ENCODE data around the gene GABRE. TPM values are rescaled to one million over a fixed set of nuclear protein-coding genes. Genes with fewer than 3 reads are reported as not detected.
"Not testable (repeated sequence)": the region's sequence is repeated elsewhere in the genome, so short reads cannot be mapped to it uniquely, and the experiment has no call there.

The GABRE gene
- total RNA-seq, 1 experiment from 2014 or later: not detected

DNA sequence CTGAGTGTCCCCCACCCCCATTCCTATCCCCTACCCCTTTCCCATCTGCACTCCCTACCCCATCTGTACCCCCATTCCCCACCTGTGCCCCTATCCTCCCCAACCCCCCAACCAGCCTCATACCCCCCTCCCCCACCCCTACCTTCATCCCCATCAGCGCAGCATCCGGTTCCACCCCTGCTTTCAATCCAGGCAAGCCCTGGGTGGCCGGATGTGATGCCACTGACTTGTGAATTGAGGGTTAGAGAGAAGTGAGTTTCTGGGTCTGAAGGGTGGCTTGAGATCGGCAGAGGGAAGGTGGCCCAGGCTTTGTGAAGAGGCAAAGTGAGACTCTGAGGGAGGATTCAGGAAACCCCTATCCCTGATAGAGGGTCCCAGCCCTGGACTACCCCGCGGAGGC lies 53.9 kb downstream of the GABRE start:
- Histone ChIP-seq H3K4me2 (ENCODE audit: low read depth, low read length, poor library complexity, severe bottlenecking) (no peak overlapping the region), H3K9me3 (ENCODE audit: low read length) (no peaks in the 10 kb centered on the region), H3K9ac (ENCODE audit: low read length) (no peak overlapping the region), H3K9me2 (replicated peaks; ENCODE audit: insufficient read depth, low read length) (no peaks in the 10 kb centered on the region), H4K20me1 (ENCODE audit: insufficient read depth, low read depth, low read length) (no peaks in the 10 kb centered on the region), H3K4me1 (ENCODE audit: low read length) (no peaks in the 10 kb centered on the region), H3K36me3 (ENCODE audit: insufficient read depth, low read length) (no peaks in the 10 kb centered on the region), H2AFZ (ENCODE audit: low read length) (no peak overlapping the region), H3K4me3 (ENCODE audit: low read length) (no peak overlapping the region), H3K27ac (ENCODE audit: low read length) (no peak overlapping the region), H3K79me2 (ENCODE audit: low read length) (no peaks in the 10 kb centered on the region), H3K27me3 (ENCODE audit: low read length) (no peaks in the 10 kb centered on the region)
- no peak for DNase-seq

DNA sequence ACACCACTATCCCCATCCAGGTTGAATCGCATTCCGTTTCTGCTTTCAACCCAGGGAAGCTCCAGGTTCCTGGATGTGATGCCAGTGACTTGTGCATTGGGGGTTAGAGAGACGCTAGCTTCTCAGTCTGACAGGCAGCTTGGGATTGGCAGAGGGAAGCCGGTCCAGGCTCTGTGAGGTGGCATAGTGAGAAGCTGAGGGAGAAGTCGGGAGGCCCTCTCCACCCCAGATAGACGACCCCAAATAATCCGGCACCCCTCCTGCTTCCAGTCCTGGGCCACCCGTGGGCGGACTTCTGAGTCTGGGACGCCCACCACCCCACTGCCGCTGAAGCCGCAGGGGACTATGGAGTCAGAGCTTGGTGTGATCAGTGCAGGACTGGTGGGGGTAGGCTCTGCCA lies 54.4 kb downstream of the GABRE start:
- no peak overlapping the region for H2AFZ ChIP-seq (ENCODE audit: low read length)
- H3K4me1 ChIP-seq (ENCODE audit: low read length): no peaks in the 10 kb centered on the region
- DNase-seq: no peak
- no peak overlapping the region for H3K4me2 ChIP-seq (ENCODE audit: low read depth, low read length, poor library complexity, severe bottlenecking)
- no peaks in the 10 kb centered on the region for H3K36me3 ChIP-seq (ENCODE audit: insufficient read depth, low read length)
- H3K4me3 ChIP-seq (ENCODE audit: low read length): no peak overlapping the region
- H3K9ac ChIP-seq (ENCODE audit: low read length): no peak overlapping the region
- H3K79me2 ChIP-seq (ENCODE audit: low read length): no peaks in the 10 kb centered on the region
- no peaks in the 10 kb centered on the region for H3K9me3 ChIP-seq (ENCODE audit: low read length)
- no peaks in the 10 kb centered on the region for H4K20me1 ChIP-seq (ENCODE audit: insufficient read depth, low read depth, low read length)
- no peaks in the 10 kb centered on the region for H3K9me2 ChIP-seq (replicated peaks; ENCODE audit: insufficient read depth, low read length)
- H3K27me3 ChIP-seq (ENCODE audit: low read length): no peaks in the 10 kb centered on the region
- no peak overlapping the region for H3K27ac ChIP-seq (ENCODE audit: low read length)

DNA sequence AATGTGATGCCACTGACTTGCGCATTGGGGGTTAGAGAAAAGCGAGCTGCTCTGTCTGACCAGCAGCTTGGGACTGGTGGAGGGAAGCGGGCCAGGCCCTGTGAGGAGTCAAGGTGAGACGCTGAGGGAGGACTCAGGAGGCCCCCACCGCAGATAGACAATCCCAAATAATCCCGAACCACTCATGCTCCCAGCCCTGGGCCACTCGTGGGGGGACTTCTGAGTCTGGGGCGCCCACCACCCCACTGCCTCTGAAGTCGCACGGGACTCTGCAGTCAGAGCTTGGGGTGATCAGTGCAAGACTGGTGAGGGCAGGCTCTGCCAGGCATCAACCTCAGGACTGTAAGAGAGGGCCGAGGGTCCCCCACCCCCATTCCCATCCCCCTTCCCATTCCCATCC lies 54.9 kb downstream of the GABRE start:
- Histone ChIP-seq H3K36me3 (ENCODE audit: insufficient read depth, low read length) (no peaks in the 10 kb centered on the region), H3K9ac (ENCODE audit: low read length) (no peak overlapping the region), H3K4me2 (ENCODE audit: low read depth, low read length, poor library complexity, severe bottlenecking) (no peak overlapping the region), H3K27ac (ENCODE audit: low read length) (no peak overlapping the region), H3K9me3 (ENCODE audit: low read length) (no peaks in the 10 kb centered on the region), H4K20me1 (ENCODE audit: insufficient read depth, low read depth, low read length) (no peaks in the 10 kb centered on the region), H3K4me3 (ENCODE audit: low read length) (no peak overlapping the region), H3K79me2 (ENCODE audit: low read length) (no peaks in the 10 kb centered on the region), H3K9me2 (replicated peaks; ENCODE audit: insufficient read depth, low read length) (no peaks in the 10 kb centered on the region), H2AFZ (ENCODE audit: low read length) (no peak overlapping the region), H3K4me1 (ENCODE audit: low read length) (no peaks in the 10 kb centered on the region), H3K27me3 (ENCODE audit: low read length) (no peaks in the 10 kb centered on the region)
- DNase-seq: no peak

DNA sequence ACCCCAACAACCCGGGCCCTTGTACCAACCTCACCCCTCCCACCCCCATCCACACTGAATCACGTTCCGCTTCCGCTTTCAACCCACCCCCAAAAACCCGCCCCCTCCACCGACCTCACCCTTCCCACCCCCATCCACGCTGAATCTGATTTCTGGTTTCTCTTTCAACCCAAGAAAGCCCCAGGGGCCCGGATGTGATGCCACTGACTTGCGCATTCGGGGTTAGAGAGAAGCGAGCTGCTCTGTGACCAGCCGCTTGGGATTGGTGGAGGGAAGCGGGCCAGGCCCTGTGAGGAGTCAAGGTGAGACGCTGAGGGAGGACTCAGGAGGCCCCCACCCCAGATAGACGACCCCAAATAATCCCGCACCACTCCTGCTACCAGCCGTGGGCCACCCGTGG lies 55.7 kb downstream of the GABRE start:
- H3K36me3 ChIP-seq (ENCODE audit: insufficient read depth, low read length); H3K9me3 ChIP-seq (ENCODE audit: low read length); H3K27ac ChIP-seq (ENCODE audit: low read length); H3K4me1 ChIP-seq (ENCODE audit: low read length); H2AFZ ChIP-seq (ENCODE audit: low read length); H3K4me3 ChIP-seq (ENCODE audit: low read length); DNase-seq; H3K27me3 ChIP-seq (ENCODE audit: low read length); H3K9ac ChIP-seq (ENCODE audit: low read length); H4K20me1 ChIP-seq (ENCODE audit: insufficient read depth, low read depth, low read length); H3K4me2 ChIP-seq (ENCODE audit: low read depth, low read length, poor library complexity, severe bottlenecking); H3K9me2 ChIP-seq (replicated peaks; ENCODE audit: insufficient read depth, low read length); H3K79me2 ChIP-seq (ENCODE audit: low read length): not testable (repeated sequence)

DNA sequence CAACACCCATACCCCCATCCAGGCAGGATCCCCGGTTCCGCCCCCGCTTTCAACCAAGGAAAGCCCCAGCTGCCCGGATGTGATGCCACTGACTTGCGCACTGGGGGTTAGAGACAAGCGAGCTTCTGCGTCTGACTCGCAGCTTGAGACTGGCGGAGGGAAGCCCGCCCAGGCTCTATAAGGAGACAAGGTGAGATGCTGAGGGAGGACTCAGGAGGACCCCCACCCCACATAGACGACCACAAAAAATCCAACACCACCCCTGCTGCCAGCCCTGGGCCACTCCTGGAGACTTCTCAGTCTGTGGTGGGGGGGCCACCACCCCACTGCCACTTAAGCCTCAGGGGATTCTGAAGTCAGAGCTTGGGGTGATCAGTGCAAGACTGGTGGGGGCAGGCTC lies 61.7 kb downstream of the GABRE start, which contains the start of gene MAGEA4:
Gene MAGEA4, plus strand, starts transcription at position 110 of the 400 bp plus-strand sequence. CDS start 10,776 bp downstream, outside the sequence.
- Histone ChIP-seq H4K20me1 (ENCODE audit: insufficient read depth, low read depth, low read length) (no peaks in the 10 kb centered on the region), H3K4me3 (ENCODE audit: low read length) (no peak within 1 kb of the TSS), H3K9me3 (ENCODE audit: low read length) (no peaks in the 10 kb centered on the region), H3K27ac (ENCODE audit: low read length) (no peak within 1 kb of the TSS), H3K9ac (ENCODE audit: low read length) (no peak within 1 kb of the TSS), H3K9me2 (replicated peaks; ENCODE audit: insufficient read depth, low read length) (no peaks in the 10 kb centered on the region), H3K4me2 (ENCODE audit: low read depth, low read length, poor library complexity, severe bottlenecking) (no peak within 1 kb of the TSS), H3K36me3 (ENCODE audit: insufficient read depth, low read length) (no peaks in the 10 kb centered on the region), H3K4me1 (ENCODE audit: low read length) (no peaks in the 10 kb centered on the region), H3K79me2 (ENCODE audit: low read length) (no peaks in the 10 kb centered on the region), H3K27me3 (ENCODE audit: low read length) (no peaks in the 10 kb centered on the region), H2AFZ (ENCODE audit: low read length) (no peak within 1 kb of the TSS)
- DNase-seq: no peak

DNA sequence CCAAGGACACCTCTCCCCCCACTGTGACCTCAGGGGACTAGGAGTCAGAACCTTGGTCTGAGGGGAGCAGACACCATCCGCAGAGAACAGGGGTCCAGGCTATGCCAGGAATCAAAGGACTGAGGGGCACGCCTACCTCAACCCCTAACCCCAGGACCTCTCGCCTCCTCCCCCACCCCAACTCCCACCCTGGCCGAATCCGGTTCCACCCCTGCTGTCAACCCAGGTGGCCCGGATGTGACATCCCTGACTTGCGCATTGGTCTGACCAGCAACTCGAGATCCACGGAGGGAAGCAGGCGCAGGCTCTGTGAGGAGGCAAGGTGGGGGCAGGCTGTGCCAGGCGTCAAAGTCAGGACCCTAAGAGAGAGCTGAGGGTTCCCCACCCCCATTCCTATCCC lies 62.3 kb downstream of the GABRE start:
- H3K27ac ChIP-seq (ENCODE audit: low read length): no peak overlapping the region
- H3K9ac ChIP-seq (ENCODE audit: low read length): no peak overlapping the region
- no peak overlapping the region for H2AFZ ChIP-seq (ENCODE audit: low read length)
- no peak overlapping the region for H3K4me2 ChIP-seq (ENCODE audit: low read depth, low read length, poor library complexity, severe bottlenecking)
- no peaks in the 10 kb centered on the region for H3K4me1 ChIP-seq (ENCODE audit: low read length)
- H3K9me2 ChIP-seq (replicated peaks; ENCODE audit: insufficient read depth, low read length): no peaks in the 10 kb centered on the region
- no peaks in the 10 kb centered on the region for H3K27me3 ChIP-seq (ENCODE audit: low read length)
- H3K36me3 ChIP-seq (ENCODE audit: insufficient read depth, low read length): no peaks in the 10 kb centered on the region
- no peak overlapping the region for H3K4me3 ChIP-seq (ENCODE audit: low read length)
- no peaks in the 10 kb centered on the region for H3K79me2 ChIP-seq (ENCODE audit: low read length)
- no peaks in the 10 kb centered on the region for H3K9me3 ChIP-seq (ENCODE audit: low read length)
- DNase-seq: no peak
- no peaks in the 10 kb centered on the region for H4K20me1 ChIP-seq (ENCODE audit: insufficient read depth, low read depth, low read length)

DNA sequence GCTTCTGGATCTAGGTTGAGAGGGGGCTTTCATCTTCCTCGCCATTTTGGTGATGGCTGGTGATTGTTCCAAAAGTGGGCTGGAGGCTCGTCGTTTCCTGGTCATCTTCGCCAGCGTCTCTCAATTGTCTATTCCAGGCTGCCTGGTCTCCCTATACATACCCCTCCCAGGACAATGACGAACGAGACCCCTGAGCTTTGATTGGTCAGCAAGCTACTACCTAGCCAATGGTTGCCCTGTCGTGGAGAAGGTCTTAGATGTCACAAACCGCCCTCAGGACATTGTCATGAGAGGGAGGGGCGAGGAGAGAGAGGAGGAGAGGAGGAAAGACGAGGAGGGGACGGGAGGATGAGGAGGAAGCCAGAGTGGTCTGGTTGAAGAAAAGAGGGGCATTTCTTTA lies 69.5 kb downstream of the GABRE start:
- Histone ChIP-seq H3K4me2 (ENCODE audit: low read depth, low read length, poor library complexity, severe bottlenecking) (no peak overlapping the region), H3K27ac (ENCODE audit: low read length) (no peak overlapping the region), H3K9me2 (replicated peaks; ENCODE audit: insufficient read depth, low read length) (no peaks in the 10 kb centered on the region), H3K79me2 (ENCODE audit: low read length) (no peaks in the 10 kb centered on the region), H3K9me3 (ENCODE audit: low read length) (no peaks in the 10 kb centered on the region), H3K27me3 (ENCODE audit: low read length) (no peaks in the 10 kb centered on the region), H3K4me3 (ENCODE audit: low read length) (no peak overlapping the region), H3K4me1 (ENCODE audit: low read length) (no peaks in the 10 kb centered on the region), H3K36me3 (ENCODE audit: insufficient read depth, low read length) (no peaks in the 10 kb centered on the region), H4K20me1 (ENCODE audit: insufficient read depth, low read depth, low read length) (no peaks in the 10 kb centered on the region), H2AFZ (ENCODE audit: low read length) (no peak overlapping the region), H3K9ac (ENCODE audit: low read length) (no peak overlapping the region)
- DNase-seq: no peak

Other genes starting within 250 kb of the GABRE start
- gene CNGA2, start 239.9 kb downstream of the GABRE start, total RNA-seq (2014; rRNA removed; shearing (Covaris generic); ENCODE audit: low replicate concordance): not detected in 2 replicates
- not detected in 2 replicates for gene MAGEA4, start 61.8 kb downstream of the GABRE start, total RNA-seq (2014; rRNA removed; shearing (Covaris generic); ENCODE audit: low replicate concordance)
- not detected in 2 replicates for gene MAGEA10, start 163.9 kb upstream of the GABRE start, total RNA-seq (2014; rRNA removed; shearing (Covaris generic); ENCODE audit: low replicate concordance)